WTC11 (cell line): ENCODE measurements around the gene WDR48. TPM values are rescaled to one million over a fixed set of nuclear protein-coding genes. Genes with fewer than 3 reads are reported as not detected.

Experiments used
- ATAC-seq: fragments of 200-7000 bp; cut with Tn5 transposase; 2 replicates; pipeline ENCODE4 v1.10.0; 2021; ENCODE audit warnings: mild to moderate bottlenecking, moderate library complexity
- CTCF ChIA-PET: fragments of 300-600 bp; sonication (Branson Sonifier 250); formaldehyde crosslinking; loops from one replicate; lab custom pipeline; 2021; ENCODE audit warnings: antibody characterized with exemption; lab: Charles Lee
- POLR2A ChIA-PET: fragments of 350-600 bp; sonication (Branson Sonifier 250); formaldehyde crosslinking; loops from one replicate; lab custom pipeline; 2021; ENCODE audit warnings: antibody characterized with exemption; lab: Charles Lee
- DNase-seq: peaks from one replicate; pipeline ENCODE4 v3.0.0; 2021; ENCODE audit warnings: low spot score
- H3K27ac Mint-ChIP-seq: 2 replicates; pipeline ENCODE4 v1.8.0; 2021; ENCODE audit warnings: mixed read lengths
- H3K27me3 Mint-ChIP-seq: 2 replicates; pipeline ENCODE4 v1.8.0; 2021; ENCODE audit warnings: low read depth, mild to moderate bottlenecking, moderate library complexity, mixed read lengths
- H3K36me3 Mint-ChIP-seq: 2 replicates; pipeline ENCODE4 v1.8.0; 2021; ENCODE audit warnings: mixed read lengths
- H3K4me1 Mint-ChIP-seq: 2 replicates; pipeline ENCODE4 v1.8.0; 2022; ENCODE audit warnings: mixed read lengths
- H3K4me3 Mint-ChIP-seq: 2 replicates; pipeline ENCODE4 v1.8.0; 2021; ENCODE audit warnings: mild to moderate bottlenecking, moderate library complexity, mixed read lengths
- H3K9me3 Mint-ChIP-seq: 2 replicates; pipeline ENCODE4 v1.8.0; 2021; ENCODE audit warnings: mixed read lengths
- E2F1 ChIP-seq: sonication (generic); formaldehyde crosslinking; IDR thresholded peaks from 2 replicates; pipeline ENCODE4 v1.8.0; 2022; ENCODE audit warnings: mild to moderate bottlenecking, missing genetic modification reagents
- E2F4 ChIP-seq: sonication (generic); formaldehyde crosslinking; IDR thresholded peaks from 2 replicates; pipeline ENCODE4 v1.8.1; 2022; ENCODE audit warnings: low read depth, mild to moderate bottlenecking, moderate library complexity, missing genetic modification reagents, borderline replicate concordance
- ELF4 ChIP-seq: sonication (generic); formaldehyde crosslinking; IDR thresholded peaks from 2 replicates; pipeline ENCODE4 v1.8.1; 2022; ENCODE audit warnings: low read depth, mild to moderate bottlenecking, moderate library complexity, missing genetic modification reagents
- FOXK1 ChIP-seq: sonication (generic); formaldehyde crosslinking; IDR thresholded peaks from 2 replicates; pipeline ENCODE4 v1.8.0; 2022; ENCODE audit warnings: mild to moderate bottlenecking, moderate library complexity, missing genetic modification reagents
- GTF2I ChIP-seq: fragments of 250-450 bp; sonication (Bioruptor Pico); conservative IDR thresholded peaks from 2 replicates; pipeline ENCODE4 v1.4.0; 2021; ENCODE audit warnings: mild to moderate bottlenecking
- KAT7 ChIP-seq: sonication (generic); formaldehyde crosslinking; IDR thresholded peaks from 2 replicates; pipeline ENCODE4 v1.8.1; 2023; ENCODE audit warnings: missing genetic modification reagents, mild to moderate bottlenecking, borderline replicate concordance
- SP1 ChIP-seq: sonication (generic); formaldehyde crosslinking; conservative IDR thresholded peaks from 2 replicates; pipeline ENCODE4 v1.8.1; 2022; ENCODE audit warnings: missing genetic modification reagents
- STAT6 ChIP-seq: sonication (generic); formaldehyde crosslinking; conservative IDR thresholded peaks from 2 replicates; pipeline ENCODE4 v1.8.1; 2023; ENCODE audit warnings: mild to moderate bottlenecking, low read depth, missing genetic modification reagents, moderate library complexity
- TEAD4 ChIP-seq: sonication (generic); formaldehyde crosslinking; IDR thresholded peaks from 2 replicates; pipeline ENCODE4 v1.8.0; 2022; ENCODE audit warnings: mild to moderate bottlenecking, missing genetic modification reagents
- USF1 ChIP-seq: sonication (generic); formaldehyde crosslinking; IDR thresholded peaks from 2 replicates; pipeline ENCODE4 v1.8.0; 2022; ENCODE audit warnings: mild to moderate bottlenecking, missing genetic modification reagents
- USF2 ChIP-seq: sonication (generic); formaldehyde crosslinking; IDR thresholded peaks from 2 replicates; pipeline ENCODE4 v1.8.1; 2023; ENCODE audit warnings: mild to moderate bottlenecking, missing genetic modification reagents, moderate library complexity
- ZBTB21 ChIP-seq: sonication (generic); formaldehyde crosslinking; IDR thresholded peaks from 2 replicates; pipeline ENCODE4 v1.8.1; 2023; ENCODE audit warnings: mild to moderate bottlenecking, missing genetic modification reagents, borderline replicate concordance
- ZNF121 ChIP-seq: sonication (generic); formaldehyde crosslinking; IDR thresholded peaks from 2 replicates; pipeline ENCODE4 v1.8.0; 2023; ENCODE audit warnings: missing genetic modification reagents
- ZNF219 ChIP-seq: sonication (generic); formaldehyde crosslinking; IDR thresholded peaks from 2 replicates; pipeline ENCODE4 v1.8.0; 2023; ENCODE audit warnings: missing genetic modification reagents, mild to moderate bottlenecking, borderline replicate concordance
- ZNF263 ChIP-seq: sonication (generic); formaldehyde crosslinking; IDR thresholded peaks from 2 replicates; pipeline ENCODE4 v1.8.1; 2022; ENCODE audit warnings: low read depth, mild to moderate bottlenecking, moderate library complexity, missing genetic modification reagents
- ZNF317 ChIP-seq: sonication (generic); formaldehyde crosslinking; IDR thresholded peaks from 2 replicates; pipeline ENCODE4 v1.8.1; 2023; ENCODE audit warnings: low read depth, mild to moderate bottlenecking, moderate library complexity, missing genetic modification reagents, borderline replicate concordance
- ZNF396 ChIP-seq: fragments of 250-450 bp; sonication (Bioruptor Pico); IDR thresholded peaks from 2 replicates; pipeline ENCODE4 v1.8.0; 2021; ENCODE audit warnings: mild to moderate bottlenecking, moderate library complexity, borderline replicate concordance
- ZNF416 ChIP-seq: fragments of 250-450 bp; sonication (Bioruptor Pico); IDR thresholded peaks from 2 replicates; pipeline ENCODE4 v1.9.0; 2021; ENCODE audit warnings: mild to moderate bottlenecking, inconsistent platforms
- total RNA-seq: library from RNA; stranded (reverse); gene quantifications from 3 replicates; pipeline ENCODE4 v1.2.3, GENCODE V29; 2021

Gene WDR48
- total RNA-seq, 1 experiment from 2014 or later = 40.9 TPM

- Mint-ChIP-seq H3K9me3 (no peaks in the 10 kb centered on the region), H3K36me3 (no peaks in the 10 kb centered on the region), H3K4me1 (peaks cover 13% of the 10 kb centered on the region), H3K27me3 (peaks cover 3% of the 10 kb centered on the region; the same call in 1 of the 2 replicates), H3K4me3 (no peak overlapping the region), H3K27ac (no peak overlapping the region; the same call in 1 of the 2 replicates)
- TF ChIP-seq KAT7 (CRISPR knock-in tag) = no peak
- no peak for TF ChIP-seq ZNF219
- TF ChIP-seq SP1 = no peak
- ChIA-PET POLR2A (no interaction called here), CTCF (interaction anchor here (1.1 to 1.6 kb wide), 2 partner anchors 19 to 312 kb away, joined by 3 read pairs; no protein-coding TSS in a partner anchor)
- ATAC-seq (no peak), DNase-seq (no peak)
Measured at GRCh38 chr3:39050029-39050428, 1.8 kb upstream of the WDR48 start.

- CTCF ChIA-PET = interaction anchor here (1.1 kb wide), 1 partner anchor 236 kb away, joined by 3 read pairs; no protein-coding TSS in a partner anchor
- no peak for DNase-seq
- no peak for ATAC-seq
- POLR2A ChIA-PET = no interaction called here
- Mint-ChIP-seq H3K9me3 (no peaks in the 10 kb centered on the region), H3K4me3 (peak overlapping the region; percentile 96), H3K27ac (peak overlapping the region; percentile 96), H3K27me3 (peaks cover 3% of the 10 kb centered on the region; the same call in 1 of the 2 replicates), H3K4me1 (peaks cover 13% of the 10 kb centered on the region), H3K36me3 (no peaks in the 10 kb centered on the region)
- no peak for TF ChIP-seq E2F1 (CRISPR knock-in tag)
- no peak for TF ChIP-seq ZNF121 (CRISPR knock-in tag)
- TF ChIP-seq ELF4 = no peak
Measured at GRCh38 chr3:39052583-39052982, 767 bp downstream of the WDR48 start.

GRCh38 chr3:39053696-39054095, 1.9 kb downstream of the WDR48 start:
- no peak for TF ChIP-seq ZNF396 (CRISPR knock-in tag)
- TF ChIP-seq ZBTB21 (CRISPR knock-in tag) = no peak
- no peak for TF ChIP-seq ZNF219
- TF ChIP-seq ZNF317 = no peak
- no peak for TF ChIP-seq TEAD4
- no peak for TF ChIP-seq USF1
- no peak for TF ChIP-seq KAT7 (CRISPR knock-in tag)
- TF ChIP-seq USF2 = no peak
- no peak for TF ChIP-seq E2F4 (CRISPR knock-in tag)
- TF ChIP-seq FOXK1 (CRISPR knock-in tag) = no peak
- no peak for TF ChIP-seq STAT6 (CRISPR knock-in tag)
- TF ChIP-seq ZNF263 (CRISPR knock-in tag) = no peak
- no peak for TF ChIP-seq ZNF416 (CRISPR knock-in tag)
- no peak for TF ChIP-seq GTF2I (CRISPR knock-in tag)
- Mint-ChIP-seq H3K36me3 (no peaks in the 10 kb centered on the region), H3K4me3 (peak overlapping the region; percentile 48; the same call in 1 of the 2 replicates), H3K9me3 (no peaks in the 10 kb centered on the region), H3K27ac (no peak overlapping the region), H3K4me1 (peaks cover 13% of the 10 kb centered on the region), H3K27me3 (peaks cover 3% of the 10 kb centered on the region; the same call in 1 of the 2 replicates)
- ATAC-seq = no peak
- no peak for DNase-seq
- ChIA-PET CTCF (no interaction called here), POLR2A (no interaction called here)
